Colonic mucosa (tissue), 4 donors: ENCODE results near the gene HDAC8. TPM values are rescaled to one million over a fixed set of nuclear protein-coding genes. Genes with fewer than 3 reads are reported as not detected.

Experiments used
- DNase-seq: peaks from one replicate; pipeline ENCODE4 v3.0.0-alpha.2; 2020
- H3K27ac ChIP-seq: fragments of 200-600 bp; one replicate; pipeline ENCODE4 v1.8.0; 2021
- H3K27me3 ChIP-seq: fragments of 200-600 bp; one replicate; pipeline ENCODE4 v1.8.0; 2021
- H3K36me3 ChIP-seq: fragments of 200-600 bp; one replicate; pipeline ENCODE4 v1.8.0; 2021
- H3K4me1 ChIP-seq: fragments of 200-600 bp; one replicate; pipeline ENCODE4 v1.8.0; 2021; ENCODE audit warnings: mild to moderate bottlenecking
- H3K4me3 ChIP-seq: fragments of 200-600 bp; one replicate; pipeline ENCODE4 v1.8.0; 2021
- H3K9ac ChIP-seq, 2 donors: one replicate each; pipeline ENCODE4 v1.7.0; 2013; ENCODE audit warnings: control low read depth in 2 of 2, low read depth in 2 of 2, low read length in 2 of 2
- H3K9me3 ChIP-seq: fragments of 200-600 bp; one replicate; pipeline ENCODE4 v1.8.0; 2021
- CTCF ChIP-seq: fragments of 200-600 bp; IDR thresholded peaks from one replicate; pipeline ENCODE4 v1.8.0; 2022; ENCODE audit warnings: antibody characterized with exemption, mild to moderate bottlenecking
- intact Hi-C: fragments of 100-400 bp; cut with DNase I; formaldehyde crosslinking; loops from one replicate; pipeline ENCODE4 v1.14.1; 2022
- total RNA-seq, 2 donors: library from RNA; stranded (reverse); fragmentation: NEBNext Ultra II Directional in 1 of 2; extraction: Animal tissue kit (Norgen Biotek cat#: 25700) in 1 of 2; gene quantifications; one replicate each; pipeline ENCODE4 v1.2.1, GENCODE V29; 2021
- donor health status: healthy.
- donor health status: DM: no; HTN: no; CAD: no.
- donor health status: DM: no; HTN: no; CAD: no.

HDAC8 gene
- total RNA-seq, 2 donors from 2014 or later, result 23.0 to 25.7 TPM

GRCh38 chrX:72545990-72546389 lies 26.7 kb downstream of the HDAC8 start:
- Histone ChIP-seq H3K4me3 (no peak overlapping the region), H3K36me3 (no peaks in the 10 kb centered on the region), H3K9ac (no peak overlapping the region), H3K27me3 (no peaks in the 10 kb centered on the region), H3K9me3 (no peaks in the 10 kb centered on the region), H3K4me1 (no peaks in the 10 kb centered on the region), H3K27ac (no peak overlapping the region)
- no peak for TF ChIP-seq CTCF
- DNase-seq, result peak; percentile 50
- intact Hi-C loops, result no loop called here

GRCh38 chrX:72540318-72540717 lies 32.3 kb downstream of the HDAC8 start:
- Histone ChIP-seq H3K27me3 (no peaks in the 10 kb centered on the region), H3K27ac (no peak overlapping the region), H3K4me1 (no peaks in the 10 kb centered on the region), H3K36me3 (no peaks in the 10 kb centered on the region), H3K9me3 (no peaks in the 10 kb centered on the region), H3K9ac (no peak overlapping the region), H3K4me3 (no peak overlapping the region)
- DNase-seq, result no peak
- TF ChIP-seq CTCF, result no peak
- intact Hi-C loops, result loop anchor here (5.0 kb wide), 2 partner anchors 243 to 293 kb away; no protein-coding TSS in a partner anchor

GRCh38 chrX:72539822-72540221 lies 32.8 kb downstream of the HDAC8 start:
- no peak for DNase-seq
- intact Hi-C loops, result loop anchor here (5.0 kb wide), 2 partner anchors 243 to 293 kb away; no protein-coding TSS in a partner anchor
- no peak for TF ChIP-seq CTCF
- Histone ChIP-seq H3K27me3 (no peaks in the 10 kb centered on the region), H3K4me1 (no peaks in the 10 kb centered on the region), H3K4me3 (no peak overlapping the region), H3K9me3 (no peaks in the 10 kb centered on the region), H3K9ac (no peak overlapping the region), H3K36me3 (no peaks in the 10 kb centered on the region), H3K27ac (no peak overlapping the region)

GRCh38 chrX:72536542-72536941 lies 36.1 kb downstream of the HDAC8 start:
- no peaks in the 10 kb centered on the region for H3K9me3 ChIP-seq
- intact Hi-C loops, result no loop called here
- H3K4me1 ChIP-seq, result no peaks in the 10 kb centered on the region
- no peaks in the 10 kb centered on the region for H3K36me3 ChIP-seq
- no peak overlapping the region for H3K9ac ChIP-seq
- DNase-seq, result no peak
- no peak overlapping the region for H3K4me3 ChIP-seq
- TF ChIP-seq CTCF, result no peak
- no peak overlapping the region for H3K27ac ChIP-seq
- H3K27me3 ChIP-seq, result no peaks in the 10 kb centered on the region

GRCh38 chrX:72532366-72532765 lies 40.3 kb downstream of the HDAC8 start:
- Histone ChIP-seq H3K27ac (no peak overlapping the region), H3K27me3 (no peaks in the 10 kb centered on the region), H3K4me3 (no peak overlapping the region), H3K36me3 (no peaks in the 10 kb centered on the region), H3K9me3 (no peaks in the 10 kb centered on the region), H3K4me1 (no peaks in the 10 kb centered on the region), H3K9ac (no peak overlapping the region)
- DNase-seq, result no peak
- intact Hi-C loops, result no loop called here
- no peak for TF ChIP-seq CTCF
